Measurements from ENCODE around the gene PTPRN2.

DNA sequence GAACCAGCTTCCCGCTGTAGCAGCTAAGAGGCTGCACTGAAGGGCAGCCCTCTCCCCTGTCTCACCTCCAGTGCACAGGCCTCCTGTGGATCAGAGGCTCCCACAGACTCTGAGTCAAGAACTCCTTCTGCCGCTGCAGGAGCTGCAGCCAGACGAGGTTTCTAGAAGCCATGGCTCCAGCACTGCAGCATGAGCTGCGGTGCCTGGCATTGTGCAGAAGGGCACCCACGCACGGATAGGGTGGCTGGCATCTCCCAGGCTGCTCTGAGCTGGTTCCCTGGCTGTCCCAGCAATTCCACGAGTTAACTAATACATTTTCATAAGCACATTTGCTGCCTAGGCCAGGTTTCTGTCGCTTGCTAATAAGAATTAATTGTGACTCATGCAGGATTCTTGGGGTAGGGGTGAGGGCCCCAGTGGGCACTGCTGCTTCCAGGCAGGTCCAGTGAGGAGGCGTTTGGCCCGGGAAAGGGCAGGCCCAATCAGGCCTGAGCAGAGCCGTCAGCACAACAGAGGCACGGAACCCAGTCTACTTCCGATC is 656.6 kb downstream of the PTPRN2 start:
- TF ChIP-seq, protein P1, sequence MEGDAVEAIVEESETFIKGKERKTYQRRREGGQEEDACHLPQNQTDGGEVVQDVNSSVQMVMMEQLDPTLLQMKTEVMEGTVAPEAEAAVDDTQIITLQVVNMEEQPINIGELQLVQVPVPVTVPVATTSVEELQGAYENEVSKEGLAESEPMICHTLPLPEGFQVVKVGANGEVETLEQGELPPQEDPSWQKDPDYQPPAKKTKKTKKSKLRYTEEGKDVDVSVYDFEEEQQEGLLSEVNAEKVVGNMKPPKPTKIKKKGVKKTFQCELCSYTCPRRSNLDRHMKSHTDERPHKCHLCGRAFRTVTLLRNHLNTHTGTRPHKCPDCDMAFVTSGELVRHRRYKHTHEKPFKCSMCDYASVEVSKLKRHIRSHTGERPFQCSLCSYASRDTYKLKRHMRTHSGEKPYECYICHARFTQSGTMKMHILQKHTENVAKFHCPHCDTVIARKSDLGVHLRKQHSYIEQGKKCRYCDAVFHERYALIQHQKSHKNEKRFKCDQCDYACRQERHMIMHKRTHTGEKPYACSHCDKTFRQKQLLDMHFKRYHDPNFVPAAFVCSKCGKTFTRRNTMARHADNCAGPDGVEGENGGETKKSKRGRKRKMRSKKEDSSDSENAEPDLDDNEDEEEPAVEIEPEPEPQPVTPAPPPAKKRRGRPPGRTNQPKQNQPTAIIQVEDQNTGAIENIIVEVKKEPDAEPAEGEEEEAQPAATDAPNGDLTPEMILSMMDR (conservative IDR thresholded peaks at IDR 0.05; ENCODE audit: low read depth, low read length) = no peak
- no peak for TF ChIP-seq EZH2 (IDR thresholded peaks at IDR 0.05; ENCODE audit: borderline replicate concordance, low read depth, low read length, poor library complexity, severe bottlenecking)

Measured in A673 (cell line).